Measurements from ENCODE around the gene OR4A47.
"Not testable (repeated sequence)": the region's sequence is repeated elsewhere in the genome, so short reads cannot be mapped to it uniquely, and the experiment has no call there.

Gene OR4A47

GRCh38 chr11:48488493-48488892, at the start of gene OR4A47:
Gene OR4A47 (plus strand): TSS chr11:48488793. CDS start chr11:48488793, 0 bp downstream.
- DNase-seq: not testable (repeated sequence)

GRCh38 chr11:48455909-48456308, 32.7 kb upstream of the OR4A47 start:
- DNase-seq: not testable (repeated sequence)

- DNase-seq: not testable (repeated sequence)
Measured at GRCh38 chr11:48473966-48474365, 14.6 kb upstream of the OR4A47 start.

- DNase-seq: not testable (repeated sequence)
Measured at GRCh38 chr11:48474703-48475102, 13.9 kb upstream of the OR4A47 start.

GRCh38 chr11:48506169-48506568, 17.6 kb downstream of the OR4A47 start:
- not testable (repeated sequence) for DNase-seq

GRCh38 chr11:48538991-48539390, 50.4 kb downstream of the OR4A47 start:
- no peak for DNase-seq
